ENCODE measurements around the gene OR6V1. TPM values are rescaled to one million over a fixed set of nuclear protein-coding genes. Genes with fewer than 3 reads are reported as not detected.
A peak's percentile ranks its signal among the peaks of the same experiment; 100 is the strongest.

OR6V1 gene
- total RNA-seq, 4 donors from 2014 or later: not detected

- no peak for DNase-seq
- Histone ChIP-seq H3K27me3 (no peaks in the 10 kb centered on the region), H3K9me3 (no peaks in the 10 kb centered on the region), H3K36me3 (no peaks in the 10 kb centered on the region), H3K4me3 (no peak overlapping the region), H3K27ac (no peak overlapping the region), H3K4me1 (no peaks in the 10 kb centered on the region)
- intact Hi-C loops (cut with DNase I; ENCODE audit: low total_unique reads): no loop called here
- no peak for TF ChIP-seq POLR2A (IDR thresholded peaks at IDR 0.05)
- TF ChIP-seq, protein P1, sequence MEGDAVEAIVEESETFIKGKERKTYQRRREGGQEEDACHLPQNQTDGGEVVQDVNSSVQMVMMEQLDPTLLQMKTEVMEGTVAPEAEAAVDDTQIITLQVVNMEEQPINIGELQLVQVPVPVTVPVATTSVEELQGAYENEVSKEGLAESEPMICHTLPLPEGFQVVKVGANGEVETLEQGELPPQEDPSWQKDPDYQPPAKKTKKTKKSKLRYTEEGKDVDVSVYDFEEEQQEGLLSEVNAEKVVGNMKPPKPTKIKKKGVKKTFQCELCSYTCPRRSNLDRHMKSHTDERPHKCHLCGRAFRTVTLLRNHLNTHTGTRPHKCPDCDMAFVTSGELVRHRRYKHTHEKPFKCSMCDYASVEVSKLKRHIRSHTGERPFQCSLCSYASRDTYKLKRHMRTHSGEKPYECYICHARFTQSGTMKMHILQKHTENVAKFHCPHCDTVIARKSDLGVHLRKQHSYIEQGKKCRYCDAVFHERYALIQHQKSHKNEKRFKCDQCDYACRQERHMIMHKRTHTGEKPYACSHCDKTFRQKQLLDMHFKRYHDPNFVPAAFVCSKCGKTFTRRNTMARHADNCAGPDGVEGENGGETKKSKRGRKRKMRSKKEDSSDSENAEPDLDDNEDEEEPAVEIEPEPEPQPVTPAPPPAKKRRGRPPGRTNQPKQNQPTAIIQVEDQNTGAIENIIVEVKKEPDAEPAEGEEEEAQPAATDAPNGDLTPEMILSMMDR (IDR thresholded peaks at IDR 0.05): no peak
These were observed 4.8 kb upstream of the OR6V1 start for GRCh38 chr7:143047326-143047725.

- intact Hi-C loops (cut with DNase I; ENCODE audit: low total_unique reads): no loop called here
- Histone ChIP-seq H3K36me3 (no peaks in the 10 kb centered on the region), H3K27me3 (no peaks in the 10 kb centered on the region), H3K4me1 (no peaks in the 10 kb centered on the region), H3K9me3 (no peaks in the 10 kb centered on the region), H3K27ac (peak overlapping the region; percentile 33 to 52), H3K4me3 (no peak overlapping the region)
- no peak for DNase-seq
- no peak for TF ChIP-seq POLR2A (IDR thresholded peaks at IDR 0.05)
- TF ChIP-seq, protein P1 (IDR thresholded peaks at IDR 0.05): no peak
These were observed 3.3 kb upstream of the OR6V1 start for GRCh38 chr7:143048827-143049226.

DNA sequence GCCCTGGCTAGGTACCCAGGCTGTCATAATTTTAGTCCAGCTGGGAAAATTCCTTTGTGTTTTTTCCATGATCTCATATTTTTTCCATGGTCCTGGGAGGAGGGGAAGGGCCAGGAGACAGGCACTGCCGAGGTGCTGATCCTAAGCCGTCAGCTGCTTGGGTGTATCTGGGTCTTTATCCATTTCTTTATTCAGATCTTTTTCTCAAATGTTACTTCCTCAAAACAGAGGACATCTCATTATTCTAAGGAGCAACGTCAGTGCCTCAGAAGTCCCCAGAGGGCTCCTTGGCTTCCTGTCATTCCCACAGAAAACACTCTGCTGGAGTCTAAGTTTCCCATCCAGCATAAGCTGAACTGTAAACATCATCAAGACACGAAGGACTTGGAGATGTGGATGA lies 2.8 kb upstream of the OR6V1 start:
- Histone ChIP-seq H3K36me3 (no peaks in the 10 kb centered on the region), H3K27ac (peak overlapping the region; percentile 33 to 52)

DNA sequence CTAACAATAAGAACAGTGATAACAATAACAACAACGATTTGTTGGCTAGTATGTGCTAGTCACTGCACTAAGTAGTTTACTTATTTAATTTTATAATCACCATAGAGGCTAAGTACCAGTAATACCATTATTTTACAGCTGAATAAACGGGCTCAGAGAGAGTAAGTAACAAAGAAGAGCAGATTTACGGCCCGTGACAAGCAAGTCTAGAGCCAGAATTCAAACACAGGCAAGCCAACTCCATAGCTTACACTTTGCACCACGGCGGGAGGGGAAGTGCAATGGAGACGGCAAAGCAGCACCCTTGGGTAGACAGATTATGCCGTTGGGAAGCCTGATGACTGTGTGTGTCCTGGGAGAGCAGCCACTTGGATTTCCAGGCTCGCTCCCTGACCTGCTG lies 1.2 kb upstream of the OR6V1 start:
- intact Hi-C loops (cut with DNase I; ENCODE audit: low total_unique reads): no loop called here
- H3K9me3 ChIP-seq: no peaks in the 10 kb centered on the region
- no peak overlapping the region for H3K27ac ChIP-seq
- no peak overlapping the region for H3K4me3 ChIP-seq
- H3K4me1 ChIP-seq: no peaks in the 10 kb centered on the region
- H3K27me3 ChIP-seq: no peaks in the 10 kb centered on the region
- no peak for DNase-seq
- H3K36me3 ChIP-seq: no peaks in the 10 kb centered on the region
- TF ChIP-seq, protein P1 (IDR thresholded peaks at IDR 0.05): no peak
- no peak for TF ChIP-seq POLR2A (IDR thresholded peaks at IDR 0.05)

More for the DNA sequence above, 2.8 kb upstream of the OR6V1 start:
- Histone ChIP-seq H3K27me3 (no peaks in the 10 kb centered on the region), H3K4me1 (no peaks in the 10 kb centered on the region), H3K4me3 (no peak overlapping the region), H3K9me3 (no peaks in the 10 kb centered on the region)
- intact Hi-C loops (cut with DNase I; ENCODE audit: low total_unique reads): no loop called here
- no peak for TF ChIP-seq POLR2A (IDR thresholded peaks at IDR 0.05)
- TF ChIP-seq, protein P1 (IDR thresholded peaks at IDR 0.05): no peak
- DNase-seq: no peak

DNA sequence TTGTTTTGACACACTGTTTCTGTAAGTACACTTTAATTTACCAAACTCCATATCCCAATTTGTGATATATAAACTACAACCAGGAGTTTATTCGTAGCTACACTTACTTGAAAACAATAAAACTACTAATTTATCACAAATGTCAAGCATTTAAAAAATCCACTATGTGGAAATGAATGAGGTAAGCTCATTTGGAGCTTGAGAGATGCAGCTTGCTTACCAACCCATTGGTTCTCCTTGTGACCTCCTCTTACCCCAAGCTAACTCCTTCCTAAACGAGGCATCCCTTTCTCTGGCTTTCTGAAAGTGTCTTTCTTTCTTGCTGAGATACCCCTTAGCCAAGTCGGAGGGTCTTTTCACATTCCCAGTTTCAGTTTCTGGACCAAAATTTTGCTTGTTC lies 2.5 kb downstream of the OR6V1 start:
- intact Hi-C loops (cut with DNase I; ENCODE audit: low total_unique reads): no loop called here
- Histone ChIP-seq H3K27ac (no peak overlapping the region), H3K36me3 (no peaks in the 10 kb centered on the region), H3K4me1 (no peaks in the 10 kb centered on the region), H3K4me3 (no peak overlapping the region), H3K9me3 (no peaks in the 10 kb centered on the region), H3K27me3 (no peaks in the 10 kb centered on the region)
- TF ChIP-seq, protein P1 (IDR thresholded peaks at IDR 0.05): no peak
- TF ChIP-seq POLR2A (IDR thresholded peaks at IDR 0.05): no peak
- DNase-seq: no peak

Measured in uterus (tissue), 4 donors.